D721Med (cell line): ENCODE data around the gene CNP.
"Not testable (repeated sequence)": the region's sequence is repeated elsewhere in the genome, so short reads cannot be mapped to it uniquely, and the experiment has no call there.

ENCODE experiments used
- DNase-seq: peaks from one replicate; pipeline ENCODE4 v3.0.0; 2011; ENCODE audit warnings: low spot score; ENCODE audit not compliant: insufficient read length
- FAIRE-seq: peaks from 2 replicates; lab custom pipeline; 2011; peaks lifted over from hg19 to GRCh38; lab: Jason Lieb, UNC
- TF ChIP-seq, protein P1 (sequence below): IDR thresholded peaks from 2 replicates; pipeline ENCODE4 v1.5.1; 2012; ENCODE audit warnings: mild to moderate bottlenecking, control low read depth; ENCODE audit not compliant: insufficient read depth; ENCODE audit errors: missing control alignments

The CNP gene

DNA sequence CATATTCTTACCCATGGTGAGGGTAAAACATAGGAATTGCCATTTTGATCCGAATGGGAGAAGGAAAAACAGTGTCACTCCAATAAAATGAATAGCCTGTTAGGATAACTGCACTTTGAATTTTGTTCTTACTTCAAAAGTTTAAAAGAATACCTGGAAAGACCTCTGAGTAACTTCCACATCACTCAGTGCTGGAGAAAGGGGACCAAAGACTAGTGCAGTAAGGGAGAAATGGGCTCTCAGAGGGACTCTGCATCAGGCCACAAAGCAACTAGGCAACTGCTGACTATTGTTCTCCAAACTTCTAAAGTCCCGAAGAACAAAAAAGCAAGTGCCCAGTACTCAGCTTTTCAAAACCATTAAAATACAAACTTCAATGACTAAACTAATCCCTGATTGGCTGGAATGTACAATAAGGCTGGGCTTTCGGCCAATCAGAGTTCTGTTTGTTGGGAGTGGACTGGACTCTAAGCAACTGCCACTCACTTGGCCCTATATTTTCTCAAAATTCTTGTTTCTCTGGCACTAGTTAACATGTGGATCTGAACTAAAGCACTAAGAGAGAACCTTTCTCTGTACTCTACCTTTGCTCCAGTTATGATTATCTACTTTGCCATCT lies 44.4 kb downstream of the CNP start:
- DNase-seq = no peak
- no peak for FAIRE-seq
- TF ChIP-seq, protein P1, sequence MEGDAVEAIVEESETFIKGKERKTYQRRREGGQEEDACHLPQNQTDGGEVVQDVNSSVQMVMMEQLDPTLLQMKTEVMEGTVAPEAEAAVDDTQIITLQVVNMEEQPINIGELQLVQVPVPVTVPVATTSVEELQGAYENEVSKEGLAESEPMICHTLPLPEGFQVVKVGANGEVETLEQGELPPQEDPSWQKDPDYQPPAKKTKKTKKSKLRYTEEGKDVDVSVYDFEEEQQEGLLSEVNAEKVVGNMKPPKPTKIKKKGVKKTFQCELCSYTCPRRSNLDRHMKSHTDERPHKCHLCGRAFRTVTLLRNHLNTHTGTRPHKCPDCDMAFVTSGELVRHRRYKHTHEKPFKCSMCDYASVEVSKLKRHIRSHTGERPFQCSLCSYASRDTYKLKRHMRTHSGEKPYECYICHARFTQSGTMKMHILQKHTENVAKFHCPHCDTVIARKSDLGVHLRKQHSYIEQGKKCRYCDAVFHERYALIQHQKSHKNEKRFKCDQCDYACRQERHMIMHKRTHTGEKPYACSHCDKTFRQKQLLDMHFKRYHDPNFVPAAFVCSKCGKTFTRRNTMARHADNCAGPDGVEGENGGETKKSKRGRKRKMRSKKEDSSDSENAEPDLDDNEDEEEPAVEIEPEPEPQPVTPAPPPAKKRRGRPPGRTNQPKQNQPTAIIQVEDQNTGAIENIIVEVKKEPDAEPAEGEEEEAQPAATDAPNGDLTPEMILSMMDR = no peak

DNA sequence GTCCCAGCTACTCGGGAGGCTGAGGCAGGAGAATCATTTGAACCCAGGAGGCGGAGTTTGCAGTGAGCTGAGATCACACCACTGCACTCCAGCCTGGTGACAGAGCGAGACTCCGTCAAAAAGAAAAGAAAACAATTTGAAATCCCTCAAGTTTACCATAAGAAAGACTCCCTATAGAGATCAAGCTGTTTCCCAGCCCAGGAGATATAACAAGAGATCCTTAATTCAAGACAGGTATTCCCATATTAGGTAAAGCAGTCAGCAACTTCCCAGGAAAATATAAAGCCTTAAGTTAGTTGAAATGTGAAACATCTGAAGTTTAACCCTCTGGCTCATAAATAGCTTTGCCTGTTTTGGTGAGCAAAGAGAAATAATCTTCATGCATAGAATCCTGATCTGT lies 45.8 kb downstream of the CNP start:
- not testable (repeated sequence) for FAIRE-seq, DNase-seq

DNA sequence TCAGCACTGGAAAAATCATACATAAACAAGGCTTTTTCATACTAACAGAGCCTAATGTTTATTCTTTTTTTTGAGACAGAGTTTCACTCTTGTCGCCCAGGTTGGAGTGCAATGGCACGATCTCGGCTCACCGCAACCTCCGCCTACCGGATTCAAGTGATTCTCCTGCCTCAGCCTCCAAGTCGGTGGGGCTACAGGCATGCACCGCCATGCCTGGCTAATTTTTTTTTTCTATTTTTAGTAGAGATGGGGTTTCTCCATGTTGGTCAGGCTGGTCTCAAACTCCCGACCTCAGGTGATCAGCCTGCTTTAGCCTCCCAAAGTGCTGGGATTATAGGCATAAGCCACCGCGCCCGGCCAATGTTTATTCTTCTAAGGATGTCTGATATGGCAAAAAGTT lies 47.1 kb downstream of the CNP start:
- DNase-seq, FAIRE-seq: not testable (repeated sequence)

DNA sequence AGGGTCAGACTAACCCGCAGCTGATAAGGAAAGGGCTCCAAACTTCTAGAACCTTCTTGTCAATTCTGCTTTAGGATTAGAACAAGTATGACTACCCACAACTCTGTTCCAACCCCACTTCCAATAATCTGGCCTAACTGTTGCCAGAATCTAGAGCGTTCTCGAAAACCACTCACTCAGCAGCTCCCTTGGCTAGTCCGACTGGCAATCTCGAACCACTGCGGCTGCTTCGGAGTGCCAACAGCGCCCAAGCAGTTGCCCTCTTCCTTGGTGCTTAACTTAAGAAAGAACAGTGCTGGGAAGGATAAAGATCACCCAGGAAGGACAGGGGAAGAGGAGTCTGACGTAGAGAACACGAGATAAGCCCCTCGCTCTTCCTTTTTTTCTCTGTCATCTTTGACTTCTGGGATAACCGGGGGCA lies 49.8 kb downstream of the CNP start:
- DNase-seq (no peak), FAIRE-seq (no peak)
- TF ChIP-seq, protein P1 = no peak

DNA sequence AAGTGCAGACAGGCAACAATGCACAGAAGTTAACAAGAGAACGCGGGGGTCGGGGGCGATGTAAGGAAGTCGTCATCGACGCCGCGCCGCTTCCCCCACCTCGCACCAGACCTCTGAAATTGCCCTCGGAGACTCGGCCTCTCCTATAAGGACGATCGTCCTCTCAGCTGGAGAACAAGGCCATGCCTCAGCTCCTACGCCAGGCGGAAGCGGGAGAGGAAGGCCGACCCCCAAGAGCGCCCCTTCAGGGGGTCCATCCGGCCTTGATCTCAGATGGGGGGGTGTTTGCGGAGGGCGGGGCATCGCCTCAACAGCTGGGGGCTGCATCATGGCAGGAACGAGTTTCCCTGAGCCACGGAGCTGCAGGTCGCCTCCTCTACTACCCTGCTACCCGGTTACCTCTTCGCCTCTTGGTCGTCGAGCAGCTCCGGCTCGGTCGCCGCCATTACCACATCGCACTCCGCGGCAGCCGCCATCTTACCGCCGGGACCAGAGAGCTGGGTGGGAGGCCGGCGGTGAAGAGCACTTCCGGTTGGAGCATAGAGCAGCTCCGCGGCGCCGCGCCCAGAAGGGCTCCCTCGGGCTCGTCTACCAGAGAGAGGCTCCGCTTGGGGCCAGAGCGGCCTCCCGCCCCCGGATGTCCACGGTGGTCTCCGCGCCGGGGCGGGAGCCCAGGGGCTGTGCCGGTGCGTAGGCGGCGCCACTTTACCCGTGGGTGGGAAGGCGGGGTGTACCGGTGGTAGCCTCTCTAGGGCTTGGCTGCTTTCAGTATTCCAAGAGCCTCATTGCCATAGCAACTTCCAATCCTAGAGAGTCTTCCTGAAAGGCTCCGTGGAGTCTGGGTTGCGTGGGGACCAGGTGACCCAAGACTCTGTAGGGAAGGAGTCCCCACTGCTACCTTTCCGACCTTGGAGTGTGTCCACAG lies 50.6 kb downstream of the CNP start, which contains the start of gene DNAJC7:
TSS of gene DNAJC7 (minus strand) at position 499 of the 925 bp plus-strand sequence. CDS start at position 476, 23 bp downstream.
- FAIRE-seq (no peak), DNase-seq (peak; percentile 91)
- TF ChIP-seq, protein P1 = peak; percentile 2

DNA sequence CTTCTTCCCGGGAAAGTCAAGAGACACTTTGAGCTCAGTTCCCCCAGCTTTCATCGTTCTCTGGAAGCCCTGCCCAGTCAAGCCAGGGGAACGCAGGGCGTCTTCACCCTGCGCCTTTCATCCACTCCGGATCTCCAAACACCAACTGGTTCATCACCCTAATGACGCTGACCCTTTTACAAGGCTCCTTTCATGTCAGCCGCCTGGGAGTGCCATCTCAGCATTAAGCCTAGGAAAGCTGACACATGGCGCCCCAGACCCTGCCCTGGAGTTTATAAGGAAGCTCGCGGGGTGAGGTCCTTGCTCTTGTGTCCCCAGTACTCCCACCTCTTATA lies 51.2 kb downstream of the CNP start:
- FAIRE-seq = no peak
- no peak for DNase-seq
- TF ChIP-seq, protein P1 = no peak

DNA sequence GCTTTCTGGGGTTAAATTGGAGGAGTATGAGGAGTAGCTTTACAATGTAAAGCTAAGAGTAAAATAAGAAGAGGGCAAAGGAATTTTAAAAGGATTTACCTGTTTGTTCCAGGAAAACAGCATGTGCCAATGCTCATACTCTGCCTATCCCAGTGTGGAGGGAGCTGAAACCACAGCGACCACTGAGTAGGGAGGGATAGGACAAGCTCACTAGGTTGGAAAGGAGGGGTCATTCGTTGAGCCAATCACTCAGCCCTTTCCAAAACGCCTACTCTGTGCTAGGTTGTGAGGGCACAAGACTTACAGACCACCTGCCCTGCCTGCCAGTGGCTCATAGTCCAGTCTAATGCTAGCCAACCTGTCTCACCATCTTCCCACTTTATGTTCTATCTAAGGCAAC lies 51.7 kb downstream of the CNP start:
- FAIRE-seq (no peak), DNase-seq (no peak)
- TF ChIP-seq, protein P1 = no peak

DNA sequence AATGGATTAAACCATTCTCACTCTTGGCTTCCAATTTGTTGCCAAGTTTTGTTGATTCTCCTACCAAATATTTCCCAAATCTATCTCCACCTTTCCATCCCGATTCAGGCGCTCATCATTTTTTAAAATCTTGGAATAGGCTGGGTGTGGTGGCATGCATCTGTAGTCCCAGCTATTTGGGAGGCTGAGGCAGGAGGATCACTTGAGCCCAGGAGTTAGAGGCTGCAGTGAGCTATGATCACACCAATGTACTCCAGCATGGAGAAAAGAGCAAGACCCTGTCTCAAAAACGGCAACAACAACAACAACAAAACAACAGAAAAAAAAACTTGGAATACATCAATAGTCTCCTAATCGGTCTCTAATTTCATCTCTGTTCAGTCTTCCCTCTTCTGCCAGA lies 52.4 kb downstream of the CNP start:
- FAIRE-seq = no peak
- no peak for DNase-seq
- TF ChIP-seq, protein P1 = no peak
